ENCODE results near the gene MRPL10.
A peak's percentile ranks its signal among the peaks of the same experiment; 100 is the strongest.

The MRPL10 gene

GRCh38 chr17:47853616-47854015, 22.3 kb upstream of the MRPL10 start:
- Histone ChIP-seq H3K4me1 (ENCODE audit: insufficient read depth, low read length) (no peaks in the 10 kb centered on the region), H3K27ac (ENCODE audit: low read depth, low read length) (no peak overlapping the region), H3K36me3 (ENCODE audit: insufficient read depth, low read length) (no peaks in the 10 kb centered on the region), H3K4me3 (ENCODE audit: low read depth in 1 of 2, low read length in 2 of 2) (no peak overlapping the region), H3K9ac (ENCODE audit: low read length) (no peak overlapping the region), H3K9me3 (ENCODE audit: low read length) (no peaks in the 10 kb centered on the region), H3K27me3 (ENCODE audit: control insufficient read depth in 1 of 2, insufficient read depth in 2 of 2, low read length in 2 of 2) (peaks cover 63 to 94% of the 10 kb centered on the region in 2 donors)

- no peak overlapping the region for H3K4me3 ChIP-seq (ENCODE audit: low read depth in 1 of 2, low read length in 2 of 2)
- H3K9ac ChIP-seq (ENCODE audit: low read length) = no peak overlapping the region
- H3K27me3 ChIP-seq (ENCODE audit: control insufficient read depth in 1 of 2, insufficient read depth in 2 of 2, low read length in 2 of 2) = peaks cover 58 to 98% of the 10 kb centered on the region in 2 donors
- no peak overlapping the region for H3K27ac ChIP-seq (ENCODE audit: low read depth, low read length)
- no peaks in the 10 kb centered on the region for H3K36me3 ChIP-seq (ENCODE audit: insufficient read depth, low read length)
- no peaks in the 10 kb centered on the region for H3K9me3 ChIP-seq (ENCODE audit: low read length)
- no peaks in the 10 kb centered on the region for H3K4me1 ChIP-seq (ENCODE audit: insufficient read depth, low read length)
Observed at GRCh38 chr17:47852113-47852949, 21.0 kb upstream of the MRPL10 start.

GRCh38 chr17:47851764-47852112, 20.4 kb upstream of the MRPL10 start:
- H3K4me3 ChIP-seq (ENCODE audit: low read depth in 1 of 2, low read length in 2 of 2) = no peak overlapping the region
- peaks cover 58 to 98% of the 10 kb centered on the region in 2 donors for H3K27me3 ChIP-seq (ENCODE audit: control insufficient read depth in 1 of 2, insufficient read depth in 2 of 2, low read length in 2 of 2)
- no peaks in the 10 kb centered on the region for H3K9me3 ChIP-seq (ENCODE audit: low read length)
- no peak overlapping the region for H3K27ac ChIP-seq (ENCODE audit: low read depth, low read length)
- H3K9ac ChIP-seq (ENCODE audit: low read length) = no peak overlapping the region
- H3K4me1 ChIP-seq (ENCODE audit: insufficient read depth, low read length) = no peaks in the 10 kb centered on the region
- no peaks in the 10 kb centered on the region for H3K36me3 ChIP-seq (ENCODE audit: insufficient read depth, low read length)

- Histone ChIP-seq H3K36me3 (ENCODE audit: insufficient read depth, low read length) (no peaks in the 10 kb centered on the region), H3K27me3 (ENCODE audit: control insufficient read depth in 1 of 2, insufficient read depth in 2 of 2, low read length in 2 of 2) (peaks cover 58 to 98% of the 10 kb centered on the region in 2 donors), H3K9me3 (ENCODE audit: low read length) (no peaks in the 10 kb centered on the region), H3K4me1 (ENCODE audit: insufficient read depth, low read length) (no peaks in the 10 kb centered on the region), H3K27ac (ENCODE audit: low read depth, low read length) (no peak within 1 kb of the TSS), H3K4me3 (ENCODE audit: low read depth in 1 of 2, low read length in 2 of 2) (peak within 1 kb of the TSS in 1 of 2 donors; percentile 4), H3K9ac (ENCODE audit: low read length) (no peak within 1 kb of the TSS)
Observed at GRCh38 chr17:47850692-47851573, 19.6 kb upstream of the MRPL10 start, which contains the start of gene SP6. Gene SP6 (minus strand): TSS chr17:47851163. CDS start chr17:47848429, 2,734 bp downstream.

DNA sequence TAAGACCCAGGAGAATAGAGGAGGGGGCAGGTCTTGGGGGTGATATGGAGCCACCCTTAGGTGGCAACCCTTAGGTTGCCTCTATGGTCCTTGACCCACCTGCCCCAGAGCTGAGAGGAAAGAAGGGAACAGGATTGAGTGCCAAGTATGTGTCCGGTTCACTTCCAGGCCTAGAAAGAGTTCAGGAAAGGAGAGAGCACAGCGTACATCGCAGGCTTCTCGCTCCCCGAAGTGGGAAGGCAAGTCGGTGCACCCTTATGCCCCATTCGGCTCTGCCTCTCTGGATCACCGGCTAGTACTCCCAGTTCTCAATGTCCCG, 19.0 kb upstream of the MRPL10 start:
- no peaks in the 10 kb centered on the region for H3K36me3 ChIP-seq (ENCODE audit: insufficient read depth, low read length)
- no peaks in the 10 kb centered on the region for H3K9me3 ChIP-seq (ENCODE audit: low read length)
- H3K27me3 ChIP-seq (ENCODE audit: control insufficient read depth in 1 of 2, insufficient read depth in 2 of 2, low read length in 2 of 2) = peaks cover 56 to 97% of the 10 kb centered on the region in 2 donors
- H3K4me1 ChIP-seq (ENCODE audit: insufficient read depth, low read length) = no peaks in the 10 kb centered on the region
- H3K4me3 ChIP-seq (ENCODE audit: low read depth in 1 of 2, low read length in 2 of 2) = no peak overlapping the region
- H3K9ac ChIP-seq (ENCODE audit: low read length) = no peak overlapping the region
- H3K27ac ChIP-seq (ENCODE audit: low read depth, low read length) = no peak overlapping the region

DNA sequence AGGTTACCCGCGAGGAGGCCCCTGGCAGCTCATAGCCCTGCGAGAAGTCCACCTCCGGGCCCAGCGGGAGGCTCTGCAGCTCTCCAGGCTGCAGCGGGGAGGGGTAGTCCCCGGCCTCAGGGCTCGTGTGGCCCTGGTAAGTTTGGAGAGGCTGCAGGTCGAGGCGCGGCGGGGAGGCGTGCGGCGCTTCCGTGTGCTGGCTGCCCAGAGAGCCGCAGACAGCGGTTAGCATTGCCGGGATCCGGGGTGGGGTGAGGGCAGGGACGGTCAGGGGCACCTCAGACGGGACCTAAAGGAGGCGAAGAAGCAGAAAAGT, 16.8 kb upstream of the MRPL10 start:
- Histone ChIP-seq H3K9ac (ENCODE audit: low read length) (no peak overlapping the region), H3K27me3 (ENCODE audit: control insufficient read depth in 1 of 2, insufficient read depth in 2 of 2, low read length in 2 of 2) (peaks cover 35 to 83% of the 10 kb centered on the region in 2 donors), H3K4me3 (ENCODE audit: low read depth in 1 of 2, low read length in 2 of 2) (no peak overlapping the region), H3K4me1 (ENCODE audit: insufficient read depth, low read length) (no peaks in the 10 kb centered on the region), H3K27ac (ENCODE audit: low read depth, low read length) (no peak overlapping the region), H3K36me3 (ENCODE audit: insufficient read depth, low read length) (no peaks in the 10 kb centered on the region), H3K9me3 (ENCODE audit: low read length) (no peaks in the 10 kb centered on the region)

- H3K27me3 ChIP-seq (ENCODE audit: control insufficient read depth in 1 of 2, insufficient read depth in 2 of 2, low read length in 2 of 2) = peaks cover 30 to 77% of the 10 kb centered on the region in 2 donors
- H3K9ac ChIP-seq (ENCODE audit: low read length) = no peak overlapping the region
- no peaks in the 10 kb centered on the region for H3K4me1 ChIP-seq (ENCODE audit: insufficient read depth, low read length)
- H3K36me3 ChIP-seq (ENCODE audit: insufficient read depth, low read length) = no peaks in the 10 kb centered on the region
- H3K9me3 ChIP-seq (ENCODE audit: low read length) = no peaks in the 10 kb centered on the region
- no peak overlapping the region for H3K27ac ChIP-seq (ENCODE audit: low read depth, low read length)
- no peak overlapping the region for H3K4me3 ChIP-seq (ENCODE audit: low read depth in 1 of 2, low read length in 2 of 2)
Observed at GRCh38 chr17:47847341-47848197, 16.2 kb upstream of the MRPL10 start.

- Histone ChIP-seq H3K36me3 (ENCODE audit: insufficient read depth, low read length) (no peaks in the 10 kb centered on the region), H3K9ac (ENCODE audit: low read length) (no peak overlapping the region), H3K4me1 (ENCODE audit: insufficient read depth, low read length) (peaks cover 2% of the 10 kb centered on the region), H3K27ac (ENCODE audit: low read depth, low read length) (no peak overlapping the region), H3K4me3 (ENCODE audit: low read depth in 1 of 2, low read length in 2 of 2) (no peak overlapping the region), H3K9me3 (ENCODE audit: low read length) (no peaks in the 10 kb centered on the region), H3K27me3 (ENCODE audit: control insufficient read depth in 1 of 2, insufficient read depth in 2 of 2, low read length in 2 of 2) (peaks cover 22 to 69% of the 10 kb centered on the region in 2 donors)
Observed at GRCh38 chr17:47846716-47847340, 15.5 kb upstream of the MRPL10 start.

DNA sequence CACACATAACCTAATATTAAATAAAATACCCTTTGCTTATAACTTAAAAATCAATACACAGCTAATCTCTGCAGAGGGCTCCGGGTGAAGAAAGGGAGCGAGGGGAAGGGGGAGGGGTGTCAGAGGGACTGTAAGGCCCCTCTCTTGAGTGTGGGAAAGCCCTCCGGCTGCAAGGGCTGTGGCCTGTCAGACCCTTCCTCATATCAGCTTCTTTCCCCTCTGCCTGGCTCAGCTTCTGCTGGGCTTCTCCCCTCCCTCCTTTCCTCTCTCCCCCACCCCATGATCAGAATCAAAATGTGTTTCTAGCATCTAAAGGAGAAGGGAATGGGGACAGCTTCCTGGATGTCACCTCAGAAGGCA, 14.4 kb upstream of the MRPL10 start:
- no peaks in the 10 kb centered on the region for H3K36me3 ChIP-seq (ENCODE audit: insufficient read depth, low read length)
- no peak overlapping the region for H3K4me3 ChIP-seq (ENCODE audit: low read depth in 1 of 2, low read length in 2 of 2)
- no peaks in the 10 kb centered on the region for H3K9me3 ChIP-seq (ENCODE audit: low read length)
- no peak overlapping the region for H3K27ac ChIP-seq (ENCODE audit: low read depth, low read length)
- H3K27me3 ChIP-seq (ENCODE audit: control insufficient read depth in 1 of 2, insufficient read depth in 2 of 2, low read length in 2 of 2) = peaks cover 16 to 58% of the 10 kb centered on the region in 2 donors
- peaks cover 9% of the 10 kb centered on the region for H3K4me1 ChIP-seq (ENCODE audit: insufficient read depth, low read length)
- H3K9ac ChIP-seq (ENCODE audit: low read length) = no peak overlapping the region

DNA sequence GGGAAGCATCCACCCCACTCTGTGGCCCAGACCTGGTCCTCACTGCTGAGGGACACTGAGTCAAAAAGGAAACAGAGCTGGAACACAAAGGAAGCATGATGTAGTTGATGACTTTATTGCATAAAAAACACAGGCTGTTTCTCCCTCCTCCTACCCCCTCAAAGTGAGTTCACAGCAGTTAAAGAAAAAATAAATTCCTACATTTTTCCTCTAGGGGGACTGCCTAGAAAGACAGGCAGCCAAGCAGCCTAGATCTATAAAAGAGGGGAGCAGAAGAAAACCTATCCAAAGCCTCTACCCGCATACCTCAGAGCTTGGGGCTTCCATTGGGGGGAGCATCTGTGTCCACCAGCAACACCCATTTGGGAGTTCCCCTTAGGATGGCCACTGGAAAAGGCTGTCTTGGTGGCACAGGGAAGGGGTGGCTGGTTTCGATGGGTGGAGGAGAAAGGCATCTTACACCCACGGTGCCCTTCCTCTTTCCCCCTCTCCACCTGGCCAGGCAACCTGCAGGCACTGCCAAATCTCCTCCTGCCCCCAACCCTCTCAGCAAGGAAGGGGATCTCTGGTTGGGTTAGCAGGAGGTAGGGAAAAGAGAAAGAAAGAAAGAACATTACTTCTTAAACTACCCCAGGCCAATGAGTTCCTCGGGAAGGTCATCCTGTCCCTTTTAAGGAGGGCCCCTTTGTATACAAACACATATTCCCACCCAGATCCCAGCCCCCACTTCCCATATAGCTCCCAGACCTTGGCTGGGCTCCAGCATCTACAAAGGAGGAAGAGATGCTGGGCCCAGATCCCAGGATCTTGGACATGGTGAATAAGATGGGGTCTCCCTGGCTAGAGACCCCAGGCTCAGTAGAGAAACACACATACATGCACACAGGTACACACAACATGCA, 13.7 kb upstream of the MRPL10 start:
- no peak overlapping the region for H3K4me3 ChIP-seq (ENCODE audit: low read depth in 1 of 2, low read length in 2 of 2)
- peaks cover 16 to 52% of the 10 kb centered on the region in 2 donors for H3K27me3 ChIP-seq (ENCODE audit: control insufficient read depth in 1 of 2, insufficient read depth in 2 of 2, low read length in 2 of 2)
- H3K4me1 ChIP-seq (ENCODE audit: insufficient read depth, low read length) = peaks cover 15% of the 10 kb centered on the region
- no peak overlapping the region for H3K27ac ChIP-seq (ENCODE audit: low read depth, low read length)
- no peaks in the 10 kb centered on the region for H3K36me3 ChIP-seq (ENCODE audit: insufficient read depth, low read length)
- no peaks in the 10 kb centered on the region for H3K9me3 ChIP-seq (ENCODE audit: low read length)
- H3K9ac ChIP-seq (ENCODE audit: low read length) = no peak overlapping the region

Data from muscle layer of colon (tissue), 2 donors.